Measurements from ENCODE around the gene UNC13D. TPM values are rescaled to one million over a fixed set of nuclear protein-coding genes. Genes with fewer than 3 reads are reported as not detected.

UNC13D gene
- total and polyA plus RNA-seq, 2 of the 4 experiments (the other 2 are of a cell fraction): under 0.01 to 0.31 TPM

- in situ Hi-C loops (cut with MboI; ENCODE audit: low sequenced_read_pairs): no loop called here
- no peak for TF ChIP-seq POLR2A (IDR thresholded peaks at IDR 0.05; ENCODE audit: low read depth, low read length)
- TF ChIP-seq, protein P1, sequence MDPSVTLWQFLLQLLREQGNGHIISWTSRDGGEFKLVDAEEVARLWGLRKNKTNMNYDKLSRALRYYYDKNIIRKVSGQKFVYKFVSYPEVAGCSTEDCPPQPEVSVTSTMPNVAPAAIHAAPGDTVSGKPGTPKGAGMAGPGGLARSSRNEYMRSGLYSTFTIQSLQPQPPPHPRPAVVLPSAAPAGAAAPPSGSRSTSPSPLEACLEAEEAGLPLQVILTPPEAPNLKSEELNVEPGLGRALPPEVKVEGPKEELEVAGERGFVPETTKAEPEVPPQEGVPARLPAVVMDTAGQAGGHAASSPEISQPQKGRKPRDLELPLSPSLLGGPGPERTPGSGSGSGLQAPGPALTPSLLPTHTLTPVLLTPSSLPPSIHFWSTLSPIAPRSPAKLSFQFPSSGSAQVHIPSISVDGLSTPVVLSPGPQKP (IDR thresholded peaks at IDR 0.05; ENCODE audit: borderline replicate concordance, low read depth, low read length): no peak
- TF ChIP-seq CHD1 (IDR thresholded peaks at IDR 0.05; ENCODE audit: low read depth, low read length): no peak
- no peak for TF ChIP-seq CEBPB (IDR thresholded peaks at IDR 0.05; ENCODE audit: low read depth, low read length)
- no peak for TF ChIP-seq NFE2L2 (IDR thresholded peaks at IDR 0.05; ENCODE audit: low read depth, low read length)
- TF ChIP-seq CTCF (conservative IDR thresholded peaks at IDR 0.05; ENCODE audit: low read depth, low read length): no peak
- no peak for TF ChIP-seq SMC3 (IDR thresholded peaks at IDR 0.05; ENCODE audit: low read depth, low read length)
- no peak for TF ChIP-seq USF2 (IDR thresholded peaks at IDR 0.05; ENCODE audit: low read depth, low read length)
- TF ChIP-seq RCOR1 (IDR thresholded peaks at IDR 0.05; ENCODE audit: insufficient replicate concordance, low read length): no peak
- no peak for TF ChIP-seq MAZ (IDR thresholded peaks at IDR 0.05; ENCODE audit: borderline replicate concordance, low read depth, low read length)
- TF ChIP-seq FOS (IDR thresholded peaks at IDR 0.05; ENCODE audit: low read depth, low read length): no peak
- TF ChIP-seq MAFK (IDR thresholded peaks at IDR 0.05; ENCODE audit: low read depth, low read length): no peak
- no peak for TF ChIP-seq MXI1 (IDR thresholded peaks at IDR 0.05; ENCODE audit: borderline replicate concordance, low read depth, low read length)
- no peak for TF ChIP-seq RFX5 (IDR thresholded peaks at IDR 0.05; ENCODE audit: low read depth, low read length)
- no peak for TF ChIP-seq RAD21 (IDR thresholded peaks at IDR 0.05; ENCODE audit: low read length)
- no peak for TF ChIP-seq BHLHE40 (IDR thresholded peaks at IDR 0.05; ENCODE audit: low read depth, low read length)
- Histone ChIP-seq H3K4me1 (ENCODE audit: control insufficient read depth, insufficient read depth, low read length) (peaks cover 3% of the 10 kb centered on the region), H3K79me1 (ENCODE audit: low read depth in 1 of 2, low read length in 2 of 2) (no peaks in the 10 kb centered on the region), H2BK120ac (ENCODE audit: low read depth, low read length) (no peak overlapping the region), H3K56ac (ENCODE audit: extremely low read depth, insufficient read depth, low read length) (no peak overlapping the region), H3K36me3 (ENCODE audit: control insufficient read depth, insufficient read depth, low read length) (no peaks in the 10 kb centered on the region), H3K9me3 (ENCODE audit: control insufficient read depth, insufficient read depth, low read length) (no peaks in the 10 kb centered on the region), H3K4me2 (ENCODE audit: low read depth, low read length) (no peak overlapping the region), H4K8ac (ENCODE audit: low read depth in 2 of 2, low read length in 2 of 2) (no peak overlapping the region), H3K14ac (replicated peaks; ENCODE audit: low read depth, low read length) (no peak overlapping the region), H2AK5ac (ENCODE audit: low read depth, low read length) (no peak overlapping the region), H4K5ac (ENCODE audit: low read depth, low read length) (no peak overlapping the region), H2AFZ (replicated peaks; ENCODE audit: low read length, poor library complexity) (no peak overlapping the region), H3K27ac (ENCODE audit: insufficient read depth, low read length) (no peak overlapping the region), H4K20me1 (ENCODE audit: insufficient read depth, low read length) (no peaks in the 10 kb centered on the region), H2BK15ac (ENCODE audit: low read depth, low read length) (no peak overlapping the region), H2BK5ac (ENCODE audit: low read depth, low read length, poor library complexity, severe bottlenecking) (no peak overlapping the region), H3K4me3 (ENCODE audit: insufficient read depth, low read depth, low read length) (no peak overlapping the region), H3K23ac (ENCODE audit: low read depth, low read length) (no peak overlapping the region), H3K18ac (ENCODE audit: low read depth, low read length) (no peak overlapping the region), H3K27me3 (ENCODE audit: control insufficient read depth, insufficient read depth, low read length) (no peaks in the 10 kb centered on the region; the same call in 1 of the 2 replicates), H3K4ac (ENCODE audit: low read depth, low read length) (no peak overlapping the region), H2BK20ac (ENCODE audit: low read depth, low read length) (no peak overlapping the region), H3K9me1 (ENCODE audit: insufficient read depth, low read length) (peaks cover 3% of the 10 kb centered on the region; the same call in 1 of the 2 replicates), H3K9ac (ENCODE audit: low read depth, low read length) (no peak overlapping the region), H2AK9ac (replicated peaks; ENCODE audit: low read depth, low read length, poor library complexity) (no peak overlapping the region), H4K91ac (ENCODE audit: insufficient read depth, low read depth, low read length) (no peak overlapping the region)
- WGBS, 2 experiments (ENCODE audit: extremely low coverage in 2 of 2, insufficient read length in 1 of 2): 83% methylated on average over 4 of the region's 9 CpGs; no CpG with 5 or more reads in 1 of the 2 experiments
- POLR2A ChIA-PET (ENCODE audit: unreplicated experiment): interaction anchor here (1.6 kb wide), 1 partner anchor 57 kb away, joined by 5 read pairs; a partner anchor contains a TSS
- BruUV-seq (replicated peaks): no TSS peak
- intact Hi-C loops (cut with micrococcal nuclease): no loop called here
- DNase-seq: no peak
- dilution Hi-C loops (cut with HindIII; ENCODE audit: low sequenced_read_pairs, unreplicated experiment): no loop called here
- CTCF ChIA-PET: no interaction called here
- no peak for ATAC-seq (ENCODE audit: low read depth)
Measured at GRCh38 chr17:75836605-75837004, 7.6 kb downstream of the UNC13D start.

All from IMR-90 (cell line).